ENCODE data around the gene MAP4K5.

MAP4K5 gene

GRCh38 chr14:50379563-50379962 lies 152.8 kb downstream of the MAP4K5 start:
- no peak for DNase-seq (ENCODE audit: extremely low spot score, insufficient read length, low read depth)
- no peak for FAIRE-seq

- FAIRE-seq, result no peak
- no peak for DNase-seq (ENCODE audit: extremely low spot score, insufficient read length, low read depth)
Measured at GRCh38 chr14:50377550-50378085, 154.8 kb downstream of the MAP4K5 start.

GRCh38 chr14:50375760-50376159 lies 156.6 kb downstream of the MAP4K5 start:
- FAIRE-seq (no peak), DNase-seq (ENCODE audit: extremely low spot score, insufficient read length, low read depth) (no peak)

- DNase-seq (ENCODE audit: extremely low spot score, insufficient read length, low read depth), result no peak
- FAIRE-seq, result no peak
Measured at GRCh38 chr14:50373959-50374358, 158.4 kb downstream of the MAP4K5 start.

- no peak for FAIRE-seq
- DNase-seq (ENCODE audit: extremely low spot score, insufficient read length, low read depth), result no peak
Measured at GRCh38 chr14:50371546-50371945, 160.8 kb downstream of the MAP4K5 start.
